AG09309 (cell line): ENCODE data around the gene NKAIN1.

Experiments used
- DNase-seq: peaks from one replicate; pipeline ENCODE4 v3.0.0-alpha.2; 2010; ENCODE audit warnings: low read depth
- H3K4me3 ChIP-seq: 2 replicates; pipeline ENCODE4 v1.5.1; 2011; ENCODE audit warnings: mild to moderate bottlenecking, low read depth, low read length, moderate library complexity; ENCODE audit not compliant: control insufficient read depth
- CTCF ChIP-seq: IDR thresholded peaks from 2 replicates; pipeline ENCODE4 v1.5.1; 2011; ENCODE audit warnings: mild to moderate bottlenecking, low read depth, low read length, inconsistent platforms; ENCODE audit not compliant: insufficient read depth, control insufficient read depth; ENCODE audit errors: missing control alignments

The NKAIN1 gene

GRCh38 chr1:31154000-31154631, 85.6 kb downstream of the NKAIN1 start:
- DNase-seq: no peak
- no peak overlapping the region; the same call in 1 of the 2 replicates for H3K4me3 ChIP-seq
- TF ChIP-seq CTCF: no peak

DNA sequence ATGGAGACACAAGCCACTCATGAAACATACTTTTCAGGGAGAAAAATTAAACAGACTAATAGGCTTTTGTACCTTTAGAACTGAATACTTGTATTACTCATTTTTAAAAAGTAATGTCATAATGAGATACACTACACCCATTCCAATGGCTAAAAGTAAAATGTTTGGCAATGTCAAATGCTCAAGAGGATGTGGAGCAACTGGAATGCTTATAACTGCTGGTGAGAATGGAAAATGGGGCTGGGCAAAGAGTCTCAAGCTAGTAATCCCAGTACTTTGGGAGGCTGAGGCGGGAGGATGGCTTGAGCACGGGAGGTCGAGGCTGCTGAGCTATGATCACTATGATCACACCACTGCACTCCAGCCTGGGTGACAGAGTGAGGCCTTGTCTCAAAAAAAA, 86.3 kb downstream of the NKAIN1 start:
- no peak overlapping the region for H3K4me3 ChIP-seq
- DNase-seq: no peak
- no peak for TF ChIP-seq CTCF

- no peak for TF ChIP-seq CTCF
- DNase-seq: peak; percentile 57
- no peak overlapping the region for H3K4me3 ChIP-seq
Measured at GRCh38 chr1:31152181-31152795, 87.4 kb downstream of the NKAIN1 start.

DNA sequence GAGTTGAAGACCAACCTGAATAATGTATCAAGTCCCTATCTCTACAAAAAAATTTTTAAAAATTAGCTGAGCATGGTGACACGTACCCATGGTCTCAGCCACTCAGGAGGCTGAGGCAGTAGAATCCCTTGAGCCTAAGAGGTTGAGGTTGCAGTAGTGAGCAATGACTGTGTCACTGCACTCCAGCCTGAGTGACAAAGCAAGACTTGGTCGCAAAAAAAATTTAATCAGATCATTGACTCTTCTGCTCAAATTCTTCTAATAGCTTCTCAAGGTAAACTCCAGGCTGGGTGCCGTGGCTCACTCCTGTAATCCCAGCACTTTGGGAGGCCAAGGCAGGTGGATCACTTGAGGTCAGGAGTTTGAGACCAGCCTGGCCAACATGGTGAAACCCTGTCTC, 88.3 kb downstream of the NKAIN1 start:
- H3K4me3 ChIP-seq: no peak overlapping the region
- DNase-seq: no peak
- no peak for TF ChIP-seq CTCF

GRCh38 chr1:31148409-31148808, 91.3 kb downstream of the NKAIN1 start:
- DNase-seq: no peak
- no peak overlapping the region for H3K4me3 ChIP-seq
- no peak for TF ChIP-seq CTCF

- DNase-seq: no peak
- no peak overlapping the region for H3K4me3 ChIP-seq
- no peak for TF ChIP-seq CTCF
Measured at GRCh38 chr1:31145648-31146047, 94.0 kb downstream of the NKAIN1 start.

DNA sequence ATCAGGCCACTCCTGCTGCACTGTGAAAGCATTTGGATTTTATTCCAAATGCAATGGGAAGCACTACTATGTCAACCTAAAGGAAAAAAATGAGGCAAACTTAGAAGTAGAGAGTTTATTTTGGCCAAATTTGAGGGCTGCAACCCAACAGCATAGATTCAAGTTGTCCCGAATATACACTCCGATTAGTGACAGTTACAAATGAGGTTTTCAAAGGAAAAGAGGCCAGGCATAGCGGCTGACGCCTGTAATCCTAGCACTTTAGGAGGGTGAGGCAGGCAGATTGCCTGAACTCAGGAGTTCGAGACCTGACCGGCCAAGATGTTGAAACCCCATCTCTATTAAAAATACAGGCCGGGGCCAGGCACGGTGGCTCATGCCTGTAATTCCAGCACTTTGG, 95.2 kb downstream of the NKAIN1 start:
- no peak overlapping the region for H3K4me3 ChIP-seq
- no peak for TF ChIP-seq CTCF
- no peak for DNase-seq
